Right ventricle myocardium superior (tissue), 1 donor: Measurements from ENCODE around the gene NPHP4. TPM values are rescaled to one million over a fixed set of nuclear protein-coding genes. Genes with fewer than 3 reads are reported as not detected.

Experiments used
- ATAC-seq: fragments of 200-7000 bp; cut with Tn5 transposase; one replicate; pipeline ENCODE4 v1.9.1; 2020; ENCODE audit warnings: mild to moderate bottlenecking; ENCODE audit not compliant: poor library complexity
- DNase-seq: peaks from one replicate; pipeline ENCODE4 v3.0.0-alpha.2; 2020
- intact Hi-C: fragments of 100-400 bp; cut with DNase I; formaldehyde crosslinking; loops from one replicate; pipeline ENCODE4 v1.11.2; 2022
- total RNA-seq: library from RNA; stranded (reverse); fragmentation: NEBNext Ultra II Directional; extraction: Animal tissue kit (Norgen Biotek cat#: 25700); gene quantifications from one replicate; pipeline ENCODE4 v1.2.1, GENCODE V29; 2021
- donor health status: DM: no; HTN: yes; CAD: no; lungs with severe emphysema.

The NPHP4 gene
- total RNA-seq, 1 donor from 2014 or later, result 4.3 TPM

DNA sequence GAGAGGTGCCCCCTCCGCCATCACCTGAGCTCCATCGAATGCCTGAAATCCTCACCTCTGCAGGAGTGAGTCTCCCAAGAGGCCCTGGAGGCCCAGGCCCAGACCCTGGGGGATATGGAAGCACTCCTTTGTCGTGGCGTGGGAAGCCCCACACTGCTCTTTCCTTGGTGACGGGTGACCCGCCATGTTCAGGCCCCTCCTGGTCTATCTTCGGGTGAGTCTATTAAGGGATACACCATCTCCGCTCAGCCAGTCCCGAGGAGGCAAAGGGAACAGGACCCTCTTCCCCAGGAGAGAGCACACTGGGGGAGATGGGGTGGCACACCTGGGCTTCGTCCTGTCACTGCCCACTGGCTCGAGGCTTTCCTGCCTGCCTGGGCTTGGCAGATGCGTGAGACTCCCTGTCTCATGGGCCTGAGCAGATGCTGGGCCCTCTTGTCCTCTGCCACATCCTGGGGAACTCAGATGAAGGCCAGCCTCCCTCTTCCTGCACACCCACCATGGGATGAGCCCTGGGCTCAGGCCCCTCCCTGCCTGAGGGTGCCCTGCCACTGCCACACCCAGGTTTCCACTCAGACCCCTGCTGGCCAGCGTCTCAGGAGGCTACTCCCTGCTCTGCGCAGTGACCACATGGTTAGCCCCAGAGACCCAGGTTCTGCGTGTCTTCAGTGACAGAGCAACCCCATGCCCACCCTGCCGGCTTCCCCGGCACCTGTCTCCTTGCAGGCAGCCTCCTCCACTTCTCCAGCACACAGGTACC lies 3.8 kb upstream of the NPHP4 start:
- intact Hi-C loops, result no loop called here
- ATAC-seq (no peak), DNase-seq (peak; percentile 24)

DNA sequence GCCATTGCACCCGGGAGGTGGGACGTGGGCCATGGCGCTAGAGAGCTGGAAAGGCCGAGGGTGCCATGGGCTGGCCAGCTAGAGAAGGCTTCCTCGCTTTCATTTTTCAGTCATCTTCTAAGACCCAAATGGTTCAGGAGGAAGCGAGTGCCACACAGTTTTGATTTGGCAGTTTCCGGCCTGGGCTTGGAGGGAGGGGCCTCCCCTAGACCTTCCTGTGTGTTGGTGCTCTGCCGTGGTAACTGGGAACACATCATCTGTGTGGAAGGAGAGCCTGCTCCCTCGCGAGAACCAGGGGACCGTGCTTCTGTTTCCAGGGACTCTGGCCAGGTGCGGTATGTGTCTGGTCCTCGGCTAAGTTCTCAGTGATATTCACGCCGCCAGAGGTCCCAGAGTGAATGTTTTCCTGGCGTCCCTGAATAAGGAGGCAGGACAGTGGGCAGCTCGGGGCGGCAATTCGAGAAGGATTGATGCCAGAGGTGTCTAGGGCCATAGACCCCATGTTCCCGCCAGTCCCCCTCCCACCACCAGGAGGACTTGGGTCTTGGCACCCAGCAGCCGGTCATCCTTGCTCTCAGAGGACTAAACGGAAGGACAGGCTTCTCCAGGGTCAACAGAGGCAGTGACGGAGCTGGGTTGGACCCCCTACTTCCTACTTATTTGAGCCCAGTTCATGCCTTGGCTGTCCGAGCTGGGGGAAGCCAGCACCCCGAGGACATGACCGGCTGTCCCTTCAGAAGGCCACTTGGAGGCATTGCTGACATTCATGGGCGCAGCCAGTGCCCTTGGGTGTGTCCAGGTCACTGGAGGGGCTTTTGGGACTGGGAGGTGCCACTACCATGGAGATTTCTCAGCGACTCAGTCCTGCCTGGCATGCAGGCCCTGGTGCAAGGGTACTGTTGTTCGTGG lies 2.7 kb upstream of the NPHP4 start:
- DNase-seq (peak; percentile 43), ATAC-seq (no peak)
- intact Hi-C loops, result no loop called here

DNA sequence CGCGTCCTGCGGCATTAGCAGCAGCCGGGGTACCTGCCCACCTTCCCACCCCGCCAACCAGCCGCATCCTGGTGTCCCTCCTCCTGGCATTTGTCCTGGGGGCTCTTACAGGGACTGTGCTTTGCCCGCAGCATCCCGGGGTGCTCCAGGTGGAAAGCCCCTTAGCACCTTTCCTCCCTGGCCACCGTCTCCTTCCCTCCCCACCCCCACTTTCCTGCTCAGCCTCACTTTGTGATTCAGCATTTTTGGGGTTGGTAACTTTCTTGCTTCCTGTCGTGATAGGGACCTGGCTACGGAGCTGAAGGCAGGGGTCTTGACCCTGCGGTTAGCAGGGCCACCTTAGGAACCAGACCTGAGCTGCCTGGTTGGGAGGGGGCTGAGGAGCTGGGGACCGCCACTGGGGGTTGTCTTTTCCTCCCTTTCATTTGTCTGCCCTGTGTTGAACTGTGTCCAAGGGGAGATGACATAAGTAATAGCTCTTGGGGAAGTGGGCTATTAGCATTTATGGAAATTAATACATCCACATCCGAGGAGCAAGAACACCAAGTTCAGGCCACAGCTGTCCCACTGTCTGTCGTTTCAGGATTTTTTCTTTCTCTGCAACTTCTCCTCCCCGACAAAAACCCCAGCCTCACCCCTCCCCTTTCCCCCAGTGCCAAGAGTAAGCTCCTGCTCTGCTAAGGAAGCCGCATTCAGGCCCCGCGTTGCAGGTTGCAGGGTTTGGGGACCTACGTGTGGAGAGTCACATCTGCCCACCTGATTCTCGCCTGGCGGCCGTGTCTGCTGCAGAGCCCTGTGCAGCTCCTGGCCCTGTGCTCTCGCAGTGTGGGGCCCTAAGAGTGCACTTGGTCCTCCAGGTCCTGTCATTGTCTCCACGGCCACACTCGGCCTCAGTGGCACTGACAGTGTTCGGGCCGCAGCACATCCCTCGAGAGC lies 1.6 kb upstream of the NPHP4 start:
- intact Hi-C loops, result no loop called here
- ATAC-seq (no peak), DNase-seq (peak; percentile 44)

DNA sequence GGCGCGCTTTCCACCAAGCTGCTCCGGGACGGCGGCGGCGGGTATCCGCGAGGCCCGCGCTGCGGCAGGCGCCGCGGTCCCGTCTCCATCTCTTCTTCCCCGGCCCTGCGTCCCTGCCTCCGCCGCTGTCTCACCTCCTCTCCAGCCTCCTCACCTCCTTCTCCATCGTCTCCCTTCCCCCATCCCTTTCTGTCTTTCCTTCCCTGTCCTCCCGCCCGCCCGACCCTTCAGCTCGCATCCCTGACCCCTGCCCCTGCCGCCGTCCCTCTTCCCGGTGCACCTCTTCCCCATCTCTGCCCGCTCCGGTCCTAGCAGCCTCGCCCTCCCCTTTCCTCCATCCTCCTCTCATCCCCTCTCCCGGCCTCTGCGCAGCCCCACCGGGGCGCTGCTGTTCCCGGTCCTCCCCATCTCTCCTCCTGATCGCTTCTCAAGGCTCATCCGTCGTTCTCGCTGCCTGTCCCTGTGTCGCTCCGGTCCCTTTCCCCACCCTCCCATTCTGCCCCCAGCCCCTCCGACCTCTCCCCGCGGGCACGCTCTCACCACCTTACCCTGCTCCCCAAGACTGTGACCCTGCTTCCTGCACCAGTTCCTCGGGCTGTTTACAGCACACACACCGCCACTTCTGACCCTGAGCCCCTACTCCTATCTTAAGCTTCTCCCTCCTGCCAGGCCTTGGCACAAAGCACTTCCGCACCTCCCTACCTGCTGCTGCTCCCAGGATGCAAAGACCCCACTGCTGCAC lies 760 bp upstream of the NPHP4 start:
- DNase-seq (no peak), ATAC-seq (peak; percentile 13)
- intact Hi-C loops, result no loop called here

DNA sequence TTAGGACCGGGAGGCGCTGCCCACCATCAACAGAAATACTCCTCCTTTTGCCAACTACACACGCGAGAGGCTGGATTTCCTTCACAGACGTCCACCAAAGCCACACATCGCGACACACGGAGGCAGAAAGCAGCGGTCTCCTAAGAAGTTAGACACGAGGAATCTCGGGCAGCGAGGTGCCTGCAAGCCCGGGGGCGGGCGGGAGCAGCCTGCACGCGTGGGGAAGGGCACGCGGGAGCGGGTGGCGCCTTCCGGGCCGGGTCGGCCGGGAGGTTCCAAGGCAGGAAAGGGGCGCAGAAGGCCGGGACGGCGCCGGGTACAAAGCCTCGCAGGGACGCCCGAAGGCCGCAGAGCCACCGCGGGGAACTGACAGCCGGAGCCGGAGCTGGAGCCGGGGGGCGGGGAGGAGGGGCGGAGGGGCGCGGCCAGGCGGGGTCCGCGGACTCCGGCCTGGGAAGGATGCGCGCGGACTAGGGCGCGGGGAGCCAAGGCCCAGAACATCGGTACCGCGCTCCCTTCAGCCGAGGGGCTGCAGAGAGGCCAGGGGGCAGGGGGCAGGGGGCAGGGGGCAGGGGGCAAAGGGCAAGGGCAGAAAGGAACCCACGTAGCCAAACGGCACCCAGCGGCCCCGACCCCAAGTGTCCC lies 722 bp downstream of the NPHP4 start:
- intact Hi-C loops, result no loop called here
- DNase-seq (peak; percentile 68), ATAC-seq (peak; percentile 58)

DNA sequence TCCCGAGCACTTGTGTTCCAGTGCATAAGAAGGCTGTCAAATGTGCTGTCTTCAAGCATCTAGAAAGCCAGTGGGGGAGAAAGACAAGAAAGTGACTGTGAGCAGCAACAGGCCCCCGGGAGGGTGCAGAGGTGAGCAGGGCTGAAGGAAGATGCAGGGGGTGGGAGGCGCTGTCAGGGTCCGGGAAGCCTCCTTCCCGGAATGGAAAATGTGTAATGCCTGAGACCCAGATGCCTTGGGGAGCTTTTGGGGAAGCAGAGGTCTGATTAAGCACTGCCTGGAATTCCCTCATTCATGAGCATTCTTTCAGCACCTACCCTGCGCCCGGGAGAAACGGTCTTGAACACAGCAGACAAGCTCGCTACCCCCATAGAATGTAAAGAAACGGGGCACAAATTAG lies 1.3 kb downstream of the NPHP4 start:
- intact Hi-C loops, result no loop called here
- DNase-seq (no peak), ATAC-seq (no peak)

GRCh38 chr1:5989731-5990271 lies 2.4 kb downstream of the NPHP4 start:
- DNase-seq, result peak; percentile 29

GRCh38 chr1:5989286-5989605 lies 3.0 kb downstream of the NPHP4 start:
- ATAC-seq (no peak), DNase-seq (no peak)
- intact Hi-C loops, result no loop called here

More at GRCh38 chr1:5989731-5990271, 2.4 kb downstream of the NPHP4 start:
- ATAC-seq, result no peak
- intact Hi-C loops, result no loop called here

DNA sequence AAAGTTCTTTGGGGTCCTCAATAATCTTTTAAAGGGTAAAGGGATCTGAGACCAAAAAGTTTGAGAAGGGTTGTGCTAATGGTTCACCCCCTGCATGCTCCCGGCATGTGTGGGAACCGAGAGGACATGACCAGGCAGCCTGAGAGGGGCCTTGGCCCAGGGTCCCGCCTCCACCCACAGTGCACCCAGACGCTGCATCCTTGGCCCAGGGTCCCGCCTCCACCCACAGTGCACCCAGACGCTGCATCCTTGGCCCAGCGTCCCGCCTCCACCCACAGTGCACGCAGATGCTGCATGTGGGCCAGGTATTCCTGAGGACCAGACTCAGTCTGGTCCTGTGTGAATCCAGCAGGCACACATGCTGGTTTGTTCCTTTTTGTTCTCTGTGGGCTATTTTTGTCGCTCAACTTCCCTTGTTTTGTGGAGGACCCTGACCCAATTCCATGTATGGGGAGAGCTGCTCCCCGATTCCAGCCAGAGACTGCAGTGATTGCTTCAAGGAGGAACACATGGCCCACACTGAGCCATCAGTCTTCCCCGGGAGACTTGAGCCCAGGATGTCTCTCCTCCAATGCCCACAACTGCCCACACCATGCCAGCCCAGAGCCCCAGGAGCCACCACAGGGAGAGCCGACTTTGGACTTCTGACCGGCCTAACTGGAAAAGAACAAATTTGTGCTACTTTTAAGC lies 3.5 kb downstream of the NPHP4 start:
- ATAC-seq (no peak), DNase-seq (peak; percentile 24)
- intact Hi-C loops, result no loop called here

GRCh38 chr1:5986018-5986417 lies 6.2 kb downstream of the NPHP4 start:
- ATAC-seq (no peak), DNase-seq (peak; percentile 26)
- intact Hi-C loops, result no loop called here

DNA sequence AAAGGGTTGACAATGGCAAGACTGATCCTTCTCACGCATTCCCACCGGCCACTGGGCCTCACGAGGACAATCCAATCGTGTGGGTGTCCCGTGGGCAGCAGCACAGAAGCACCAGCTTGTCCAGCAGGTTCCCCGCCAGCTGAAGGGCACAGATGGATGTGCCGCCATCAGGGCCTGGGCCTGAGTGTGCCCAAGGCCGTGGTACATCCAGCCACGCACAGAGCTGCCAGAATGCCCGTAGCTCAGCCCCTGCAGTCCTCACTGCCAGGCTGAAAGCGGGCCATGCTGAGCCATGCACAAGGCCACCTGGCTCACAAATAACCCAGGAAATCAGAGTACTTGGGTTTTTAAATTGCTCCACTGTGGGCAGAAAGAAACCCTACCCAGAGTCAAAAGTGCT lies 7.0 kb downstream of the NPHP4 start:
- intact Hi-C loops, result no loop called here
- DNase-seq (peak; percentile 22), ATAC-seq (no peak)

DNA sequence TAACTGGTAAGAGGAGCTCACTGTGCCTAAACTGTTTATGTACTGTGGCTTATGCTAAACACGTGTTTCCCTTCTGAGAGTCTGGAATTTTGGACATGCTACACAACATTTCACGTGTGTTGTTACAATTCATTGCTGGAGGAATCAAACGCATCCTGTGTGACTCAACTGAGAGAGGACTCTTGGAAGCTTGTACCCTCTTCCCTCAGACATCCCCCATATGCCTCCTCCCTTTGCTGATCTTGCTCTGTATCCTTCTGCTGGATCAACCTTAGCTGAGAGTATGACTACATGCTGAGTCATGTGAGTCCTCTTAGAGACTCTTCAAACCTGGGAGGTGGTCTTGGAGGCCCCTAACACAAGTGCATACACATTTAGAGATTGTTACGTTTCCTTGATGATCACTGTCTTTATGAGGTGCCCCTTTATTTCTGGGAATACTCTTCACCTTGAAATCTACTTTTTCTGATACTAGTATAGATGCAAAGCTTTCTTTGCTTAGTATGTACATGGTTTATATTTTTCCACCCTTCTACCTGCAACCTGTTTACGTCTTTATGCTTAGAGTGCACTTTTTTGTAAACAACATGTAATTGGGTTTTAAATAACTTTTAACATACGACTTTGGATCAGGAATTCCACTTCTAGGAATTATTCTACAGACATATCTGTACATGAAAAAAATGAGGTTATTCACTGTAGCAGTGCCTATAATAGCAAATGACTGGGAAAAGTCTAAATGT lies 8.7 kb downstream of the NPHP4 start:
- intact Hi-C loops, result no loop called here
- no peak for ATAC-seq
- DNase-seq, result no peak

GRCh38 chr1:5982868-5983267 lies 9.4 kb downstream of the NPHP4 start:
- no peak for DNase-seq
- intact Hi-C loops, result no loop called here
- no peak for ATAC-seq

GRCh38 chr1:5982276-5982675 lies 9.9 kb downstream of the NPHP4 start:
- DNase-seq (no peak), ATAC-seq (no peak)
- intact Hi-C loops, result no loop called here

DNA sequence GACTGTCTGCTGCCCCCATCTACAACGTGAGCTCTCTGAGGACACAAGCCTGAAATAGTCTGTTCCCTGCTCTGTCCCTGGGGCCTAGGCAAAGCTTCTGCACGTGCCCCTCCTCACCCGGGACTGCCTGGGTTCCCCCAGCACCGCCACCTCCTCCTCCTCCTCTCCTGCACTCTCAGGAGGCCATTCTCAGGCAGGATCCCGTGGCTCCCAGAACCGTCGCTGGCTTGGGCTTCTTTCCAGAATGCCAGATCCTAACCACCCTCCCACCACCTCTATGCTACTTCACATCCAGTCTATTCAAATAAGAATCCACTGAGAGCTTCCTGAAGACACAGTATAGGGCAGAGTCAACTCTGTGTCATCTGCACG lies 11.2 kb downstream of the NPHP4 start:
- no peak for ATAC-seq
- DNase-seq, result no peak
- intact Hi-C loops, result no loop called here

GRCh38 chr1:5980314-5981008 lies 11.8 kb downstream of the NPHP4 start:
- ATAC-seq (peak; percentile 91), DNase-seq (peak; percentile 84)
- intact Hi-C loops, result no loop called here
